Inflammatory macrophage treated with lipopolysaccharide for 1 hour (primary cell): Measurements from ENCODE around the gene ATN1.
"Not testable (repeated sequence)": the region's sequence is repeated elsewhere in the genome, so short reads cannot be mapped to it uniquely, and the experiment has no call there.

Experiments used
- DNase-seq, 2 donors: peaks; one replicate each; pipeline ENCODE4 v3.0.0-alpha.2; 2020 to 2022

The ATN1 gene

DNA sequence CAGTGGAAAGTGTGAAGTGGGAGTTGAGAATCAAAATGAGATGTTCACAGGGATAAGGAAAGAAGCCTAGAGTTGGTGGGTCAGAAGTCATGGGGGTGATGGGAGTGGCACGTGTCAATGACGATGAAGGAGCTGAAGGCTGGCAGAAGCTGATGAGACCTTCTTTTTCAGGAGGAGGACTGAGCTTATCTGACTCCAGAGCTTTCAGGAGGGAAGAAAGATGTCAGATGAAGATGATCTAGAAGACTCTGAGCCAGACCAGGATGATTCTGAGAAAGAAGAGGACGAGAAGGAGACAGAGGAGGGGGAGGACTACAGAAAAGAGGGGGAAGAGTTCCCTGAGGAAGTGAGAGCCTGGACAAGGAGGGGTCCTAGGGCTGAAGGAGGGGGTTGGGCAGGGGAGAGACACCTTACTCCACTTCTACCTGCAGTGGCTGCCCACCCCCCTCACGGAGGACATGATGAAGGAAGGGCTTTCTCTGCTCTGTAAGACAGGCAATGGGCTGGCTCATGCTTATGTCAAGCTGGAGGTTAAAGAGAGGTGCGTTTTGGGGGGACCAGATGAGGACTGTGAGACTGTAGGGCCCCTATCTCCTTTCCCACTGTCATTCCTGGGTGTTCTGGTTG lies 22.2 kb upstream of the ATN1 start:
- DNase-seq, result no peak

DNA sequence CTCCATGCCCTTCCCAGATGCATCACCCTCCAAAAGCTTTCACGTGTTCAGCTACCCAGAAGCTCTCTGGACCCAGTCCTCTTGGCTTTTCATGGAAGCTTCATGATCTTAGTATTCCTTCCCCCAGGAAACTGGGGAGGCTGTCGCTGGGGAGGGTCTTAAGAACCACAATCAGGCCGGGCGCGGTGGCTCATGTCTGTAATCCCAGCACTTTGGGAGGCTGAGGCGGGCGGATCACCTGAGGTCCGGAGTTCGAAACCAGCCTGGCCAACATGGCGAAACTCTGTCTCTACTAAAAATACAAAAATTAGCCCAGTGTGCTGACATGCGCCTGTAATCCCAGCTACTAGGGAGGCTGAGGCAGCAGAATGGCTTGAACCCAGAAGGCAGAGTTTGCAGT lies 19.6 kb upstream of the ATN1 start:
- DNase-seq, result not testable (repeated sequence)

DNA sequence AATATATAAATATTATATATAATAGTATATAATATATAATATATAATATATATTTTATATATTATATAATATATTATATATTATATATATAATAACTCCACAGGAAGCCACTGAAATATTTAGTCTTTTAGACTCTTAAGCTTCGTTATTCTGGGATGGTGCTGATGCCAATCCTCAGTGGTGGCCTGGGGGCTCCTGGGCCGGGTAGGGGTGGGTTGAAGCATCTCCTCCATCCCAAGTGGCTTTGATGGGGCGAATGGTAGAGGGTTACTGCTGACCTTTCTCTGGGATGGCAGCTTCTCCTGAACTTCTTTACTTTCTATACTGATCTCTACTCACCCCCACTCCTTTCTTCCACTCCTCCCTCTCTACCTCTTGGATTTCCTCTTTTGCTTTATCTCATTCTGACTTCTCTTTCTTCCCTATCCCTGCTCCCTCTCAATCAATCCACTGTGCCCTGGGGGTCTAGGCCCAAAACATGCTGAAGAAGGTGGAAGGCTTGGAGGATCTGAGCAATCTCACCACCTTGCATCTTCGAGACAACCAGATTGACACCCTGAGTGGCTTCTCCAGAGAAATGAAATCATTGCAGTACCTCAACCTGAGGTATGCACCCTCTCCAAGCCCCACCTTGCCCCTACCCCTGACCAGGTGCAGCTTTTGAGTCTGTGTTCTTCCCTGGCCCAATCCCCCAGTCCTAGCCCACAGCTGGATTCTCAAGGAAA lies 18.2 kb upstream of the ATN1 start:
- no peak for DNase-seq

DNA sequence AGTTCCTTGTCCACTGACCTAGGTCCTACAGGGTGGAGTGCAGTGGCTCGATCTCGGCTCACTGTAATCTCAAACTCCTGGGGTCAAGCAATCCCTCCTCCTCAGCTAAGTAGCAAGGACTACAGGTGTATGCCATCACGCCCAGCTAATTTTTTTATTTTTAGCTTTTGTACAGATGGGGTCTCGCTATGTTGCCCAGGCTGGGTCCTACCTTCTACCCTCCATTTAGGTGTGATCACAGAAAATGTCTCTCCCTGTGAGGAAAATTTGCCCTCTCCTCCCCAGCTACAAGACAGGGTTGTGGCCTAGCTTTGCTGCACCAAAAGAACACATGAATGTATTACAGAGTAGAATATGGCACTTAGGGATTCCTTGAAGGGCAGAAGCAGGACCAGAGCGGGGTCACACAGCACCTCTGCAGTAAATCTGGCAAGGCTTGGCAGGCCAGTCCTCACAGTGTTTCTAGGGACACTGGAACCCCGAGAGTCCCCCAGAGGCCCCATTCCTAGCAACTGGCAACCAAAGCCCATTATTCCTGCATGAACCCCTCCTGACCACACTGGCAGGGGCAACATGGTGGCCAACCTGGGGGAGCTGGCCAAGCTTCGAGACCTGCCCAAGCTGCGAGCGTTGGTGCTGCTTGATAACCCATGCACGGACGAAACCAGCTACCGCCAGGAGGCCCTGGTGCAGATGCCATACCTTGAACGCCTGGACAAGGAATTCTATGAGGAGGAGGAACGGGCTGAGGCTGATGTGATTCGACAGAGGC lies 15.4 kb upstream of the ATN1 start:
- DNase-seq, result no peak

DNA sequence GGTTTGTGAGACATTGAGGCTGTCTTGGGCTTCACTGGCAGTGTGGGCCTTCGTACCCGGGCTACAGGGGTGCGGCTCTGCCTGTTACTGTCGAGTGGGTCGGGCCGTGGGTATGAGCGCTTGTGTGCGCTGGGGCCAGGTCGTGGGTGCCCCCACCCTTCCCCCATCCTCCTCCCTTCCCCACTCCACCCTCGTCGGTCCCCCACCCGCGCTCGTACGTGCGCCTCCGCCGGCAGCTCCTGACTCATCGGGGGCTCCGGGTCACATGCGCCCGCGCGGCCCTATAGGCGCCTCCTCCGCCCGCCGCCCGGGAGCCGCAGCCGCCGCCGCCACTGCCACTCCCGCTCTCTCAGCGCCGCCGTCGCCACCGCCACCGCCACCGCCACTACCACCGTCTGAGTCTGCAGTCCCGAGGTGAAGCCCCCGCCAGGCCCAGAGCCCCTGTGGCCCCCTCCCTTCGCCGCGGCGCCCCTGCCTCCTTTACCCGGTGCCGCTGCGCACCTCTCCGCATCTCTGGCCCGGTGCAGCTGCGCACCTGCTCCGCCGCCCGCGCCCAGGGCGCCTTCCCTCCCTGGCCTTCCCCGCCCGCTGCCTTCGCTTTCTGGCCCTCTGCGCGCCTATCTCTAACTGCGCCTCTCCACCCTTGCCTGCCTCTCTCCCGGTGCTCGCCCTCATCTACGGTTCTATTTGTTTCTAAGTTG lies 13.4 kb upstream of the ATN1 start, which contains the start of gene ENO2:
Gene ENO2 (plus strand): TSS at position 335 of the 701 bp plus-strand sequence. CDS start 1,253 bp downstream, outside the sequence.
- peak; percentile 42 to 46 for DNase-seq

DNA sequence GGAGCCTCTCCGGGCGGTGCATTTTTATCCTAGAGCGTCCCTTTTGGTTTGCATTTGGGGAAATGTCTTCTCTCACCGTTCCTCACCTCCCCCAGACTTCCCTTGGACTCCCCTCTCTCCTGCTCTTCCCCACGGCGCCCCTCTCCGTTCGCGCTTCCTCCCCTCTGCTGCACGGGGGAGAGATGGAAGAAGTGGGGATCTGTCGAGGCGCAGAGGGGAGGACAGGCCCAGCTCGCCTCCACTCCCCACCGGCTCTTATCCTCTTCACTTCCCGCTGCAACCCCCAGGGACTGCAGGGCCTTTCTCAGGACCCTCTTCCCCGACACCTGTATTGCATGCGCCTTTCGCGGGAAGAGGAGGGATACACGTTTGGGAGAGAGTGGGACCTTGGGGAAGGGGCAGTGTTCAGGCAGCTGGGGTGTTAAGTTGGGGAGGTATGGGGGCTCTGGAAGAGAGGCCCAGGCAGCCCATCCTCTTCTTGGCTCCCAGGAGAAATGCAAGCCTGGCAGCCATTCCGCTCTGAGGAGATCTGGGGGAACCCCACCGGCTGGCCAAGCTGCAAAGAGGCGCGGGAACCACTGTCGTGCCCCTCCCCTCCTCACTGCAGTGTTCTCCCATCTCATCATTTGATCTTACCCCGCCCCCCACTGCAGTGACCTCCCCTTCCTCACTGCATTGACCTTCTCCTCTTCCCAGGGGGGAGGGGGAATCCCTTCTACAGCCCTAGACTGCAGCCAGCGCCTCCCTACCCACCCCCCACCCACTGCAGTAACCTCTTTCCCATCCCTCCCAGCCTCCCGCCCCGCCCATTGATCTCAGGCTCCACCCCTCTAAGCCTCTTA lies 12.6 kb upstream of the ATN1 start:
- DNase-seq, result no peak

DNA sequence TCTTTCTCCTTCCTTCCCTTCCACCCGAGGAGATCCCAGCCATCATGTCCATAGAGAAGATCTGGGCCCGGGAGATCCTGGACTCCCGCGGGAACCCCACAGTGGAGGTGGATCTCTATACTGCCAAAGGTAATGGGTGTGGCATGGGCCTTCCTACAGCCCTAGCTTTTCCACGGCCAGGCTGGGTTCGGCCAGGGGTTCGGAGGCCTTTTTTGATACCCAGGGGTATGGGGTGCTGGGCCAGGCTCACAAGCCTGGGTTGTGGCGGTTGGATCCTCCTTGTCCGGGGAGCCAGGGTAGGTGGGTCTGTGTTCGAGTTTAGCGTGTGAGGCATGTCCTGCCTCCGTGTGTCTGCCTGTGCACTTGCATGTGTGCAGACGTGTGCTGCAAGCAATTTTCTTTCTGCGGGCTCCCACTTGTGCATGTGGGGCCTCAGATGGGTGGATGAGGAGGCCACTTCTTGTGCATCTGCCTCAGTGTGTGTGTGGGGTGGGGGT lies 11.9 kb upstream of the ATN1 start:
- DNase-seq, result no peak

DNA sequence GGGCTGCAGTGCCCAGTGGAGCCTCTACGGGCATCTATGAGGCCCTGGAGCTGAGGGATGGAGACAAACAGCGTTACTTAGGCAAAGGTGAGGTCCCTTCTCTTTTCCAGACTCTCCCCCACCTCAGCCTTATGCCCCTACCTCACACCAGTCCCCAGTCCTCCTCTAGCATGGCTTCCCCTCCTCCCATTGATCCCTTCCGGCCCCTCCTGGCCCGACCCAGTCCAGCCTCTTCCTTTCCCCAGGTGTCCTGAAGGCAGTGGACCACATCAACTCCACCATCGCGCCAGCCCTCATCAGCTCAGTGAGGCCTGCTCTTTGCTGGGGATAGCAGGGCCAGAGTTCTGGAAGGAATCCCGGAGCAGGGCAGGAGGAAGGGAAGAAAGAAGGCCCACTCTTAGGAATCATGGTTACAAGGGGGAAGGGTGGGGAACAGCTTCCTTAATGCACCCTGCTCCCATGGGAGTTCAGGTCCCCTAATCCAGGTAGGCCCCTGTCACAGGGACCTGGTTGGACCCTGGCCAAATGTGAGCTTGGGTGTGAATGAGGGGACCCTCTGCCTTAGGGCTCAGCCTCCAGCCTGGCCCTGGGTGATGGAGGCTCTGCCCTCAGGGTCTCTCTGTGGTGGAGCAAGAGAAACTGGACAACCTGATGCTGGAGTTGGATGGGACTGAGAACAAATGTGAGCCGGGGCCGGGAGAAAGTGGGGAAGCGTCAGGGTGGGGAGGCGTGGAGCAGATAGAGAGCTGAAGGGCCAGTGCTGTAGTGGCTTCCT lies 11.1 kb upstream of the ATN1 start:
- DNase-seq, result no peak

DNA sequence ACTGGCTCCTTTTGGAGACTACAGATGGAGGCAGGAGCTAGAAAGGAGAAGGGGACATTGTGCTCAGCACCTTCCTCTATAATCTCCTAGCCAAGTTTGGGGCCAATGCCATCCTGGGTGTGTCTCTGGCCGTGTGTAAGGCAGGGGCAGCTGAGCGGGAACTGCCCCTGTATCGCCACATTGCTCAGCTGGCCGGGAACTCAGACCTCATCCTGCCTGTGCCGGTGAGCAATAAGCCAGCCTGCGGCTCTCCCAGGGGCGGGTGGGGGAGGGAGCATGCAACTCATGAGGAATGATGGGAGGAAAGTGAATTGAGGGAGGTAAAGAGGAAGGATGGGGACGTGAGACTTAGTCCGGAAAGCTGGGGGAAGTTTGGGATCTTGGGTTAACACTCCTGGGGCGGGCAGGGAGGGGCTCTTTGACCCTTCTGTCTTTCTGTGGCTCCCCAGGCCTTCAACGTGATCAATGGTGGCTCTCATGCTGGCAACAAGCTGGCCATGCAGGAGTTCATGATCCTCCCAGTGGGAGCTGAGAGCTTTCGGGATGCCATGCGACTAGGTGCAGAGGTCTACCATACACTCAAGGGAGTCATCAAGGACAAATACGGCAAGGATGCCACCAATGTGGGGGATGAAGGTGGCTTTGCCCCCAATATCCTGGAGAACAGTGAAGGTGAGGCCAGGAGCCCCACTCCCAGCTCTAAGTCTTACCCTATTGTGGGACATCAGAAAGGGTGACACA lies 10.1 kb upstream of the ATN1 start:
- DNase-seq, result no peak

DNA sequence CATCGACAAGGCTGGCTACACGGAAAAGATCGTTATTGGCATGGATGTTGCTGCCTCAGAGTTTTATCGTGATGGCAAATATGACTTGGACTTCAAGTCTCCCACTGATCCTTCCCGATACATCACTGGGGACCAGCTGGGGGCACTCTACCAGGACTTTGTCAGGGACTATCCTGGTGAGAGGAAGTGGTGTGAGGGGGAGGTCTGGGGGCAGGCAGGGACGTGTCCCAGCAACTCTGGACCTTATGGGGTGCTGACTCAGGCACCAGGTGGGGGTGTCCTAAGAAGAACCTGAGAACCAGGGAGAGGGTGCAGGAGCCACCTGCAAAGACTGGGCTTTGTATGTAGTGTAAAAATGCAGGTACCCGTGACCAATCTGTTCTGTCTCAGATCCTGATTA lies 8.2 kb upstream of the ATN1 start:
- DNase-seq, result no peak

DNA sequence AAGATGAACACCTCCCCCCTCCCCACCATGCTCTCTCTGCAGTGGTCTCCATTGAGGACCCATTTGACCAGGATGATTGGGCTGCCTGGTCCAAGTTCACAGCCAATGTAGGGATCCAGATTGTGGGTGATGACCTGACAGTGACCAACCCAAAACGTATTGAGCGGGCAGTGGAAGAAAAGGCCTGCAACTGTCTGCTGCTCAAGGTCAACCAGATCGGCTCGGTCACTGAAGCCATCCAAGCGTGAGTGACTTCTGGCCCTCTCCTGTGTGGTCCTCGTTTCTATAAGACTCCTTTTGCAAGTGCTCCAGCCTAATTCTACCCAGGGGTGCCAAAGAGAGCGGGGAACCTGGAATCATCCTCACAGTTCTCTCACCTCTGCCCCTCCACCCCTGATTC lies 6.2 kb upstream of the ATN1 start:
- no peak for DNase-seq

DNA sequence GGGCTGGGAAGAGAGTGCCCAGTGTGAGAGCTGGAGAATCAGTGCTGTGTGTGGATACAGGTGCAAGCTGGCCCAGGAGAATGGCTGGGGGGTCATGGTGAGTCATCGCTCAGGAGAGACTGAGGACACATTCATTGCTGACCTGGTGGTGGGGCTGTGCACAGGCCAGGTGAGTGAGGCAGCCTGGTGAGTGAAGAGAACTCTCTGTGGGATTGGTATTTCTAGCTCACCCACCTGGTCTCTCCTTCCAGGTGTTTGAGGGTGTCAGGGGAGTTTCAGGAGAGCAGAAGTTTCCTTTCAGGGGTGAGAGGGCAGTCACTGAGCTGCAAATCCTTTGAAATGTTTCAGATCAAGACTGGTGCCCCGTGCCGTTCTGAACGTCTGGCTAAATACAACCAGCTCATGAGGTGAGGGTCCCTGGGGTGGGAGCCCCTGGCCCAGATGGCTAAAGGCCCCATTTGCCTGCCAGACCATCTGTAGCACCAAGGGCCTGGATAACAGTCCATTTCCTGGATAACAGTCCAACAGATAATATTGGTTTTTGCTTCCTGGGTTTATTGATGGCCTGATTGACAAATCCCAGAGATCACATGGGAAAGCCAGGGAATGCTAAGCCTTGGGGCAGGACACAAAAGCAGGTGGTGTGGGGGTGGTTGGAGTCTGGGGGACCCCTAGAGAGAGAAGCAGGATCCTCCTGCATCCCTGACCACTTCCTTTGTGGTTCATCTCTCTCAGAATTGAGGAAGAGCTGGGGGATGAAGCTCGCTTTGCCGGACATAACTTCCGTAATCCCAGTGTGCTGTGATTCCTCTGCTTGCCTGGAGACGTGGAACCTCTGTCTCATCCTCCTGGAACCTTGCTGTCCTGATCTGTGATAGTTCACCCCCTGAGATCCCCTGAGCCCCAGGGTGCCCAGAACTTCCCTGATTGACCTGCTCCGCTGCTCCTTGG lies 5.5 kb upstream of the ATN1 start:
- peak; percentile 39 to 52 for DNase-seq

DNA sequence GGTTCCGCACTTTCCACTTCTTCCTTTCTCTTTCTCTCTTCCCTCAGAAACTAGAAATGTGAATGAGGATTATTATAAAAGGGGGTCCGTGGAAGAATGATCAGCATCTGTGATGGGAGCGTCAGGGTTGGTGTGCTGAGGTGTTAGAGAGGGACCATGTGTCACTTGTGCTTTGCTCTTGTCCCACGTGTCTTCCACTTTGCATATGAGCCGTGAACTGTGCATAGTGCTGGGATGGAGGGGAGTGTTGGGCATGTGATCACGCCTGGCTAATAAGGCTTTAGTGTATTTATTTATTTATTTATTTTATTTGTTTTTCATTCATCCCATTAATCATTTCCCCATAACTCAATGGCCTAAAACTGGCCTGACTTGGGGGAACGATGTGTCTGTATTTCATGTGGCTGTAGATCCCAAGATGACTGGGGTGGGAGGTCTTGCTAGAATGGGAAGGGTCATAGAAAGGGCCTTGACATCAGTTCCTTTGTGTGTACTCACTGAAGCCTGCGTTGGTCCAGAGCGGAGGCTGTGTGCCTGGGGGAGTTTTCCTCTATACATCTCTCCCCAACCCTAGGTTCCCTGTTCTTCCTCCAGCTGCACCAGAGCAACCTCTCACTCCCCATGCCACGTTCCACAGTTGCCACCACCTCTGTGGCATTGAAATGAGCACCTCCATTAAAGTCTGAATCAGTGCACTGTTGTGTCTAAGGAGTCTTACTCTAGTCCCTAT lies 4.6 kb upstream of the ATN1 start:
- DNase-seq, result no peak

DNA sequence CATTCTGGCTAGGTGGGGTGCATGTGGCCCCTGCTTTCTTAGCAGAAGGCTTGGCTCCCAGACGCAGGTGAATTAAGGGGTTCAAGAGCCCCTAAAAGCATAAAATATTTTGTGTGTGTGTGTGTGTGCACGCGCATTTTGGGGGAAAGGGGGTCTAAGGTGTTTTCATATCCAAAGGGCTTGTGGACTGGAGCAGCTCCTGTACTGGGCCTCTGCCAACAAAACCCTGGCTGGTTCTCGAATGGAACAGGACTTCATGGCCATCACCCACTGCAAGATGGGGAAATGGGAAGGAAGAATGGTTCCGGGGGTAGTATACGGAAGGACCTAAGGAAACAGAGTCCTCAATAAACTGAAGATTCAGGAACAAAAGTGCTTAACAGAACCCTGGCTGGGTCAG lies 3.9 kb upstream of the ATN1 start:
- no peak for DNase-seq

DNA sequence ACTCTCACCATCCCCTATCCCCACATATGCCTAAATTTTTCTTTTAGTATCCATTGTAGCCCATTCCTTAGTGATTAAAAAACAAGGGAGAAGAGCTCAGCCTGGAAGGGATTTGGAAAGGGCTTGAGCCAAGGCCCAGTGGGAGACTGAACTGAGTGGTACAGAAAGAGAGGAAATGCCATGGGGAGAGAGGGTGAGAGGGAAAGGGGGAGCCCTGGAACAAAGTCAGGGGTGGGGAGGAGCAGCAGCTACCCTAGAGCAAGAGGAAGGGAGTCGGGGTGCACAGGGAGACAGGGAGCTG lies 2.6 kb upstream of the ATN1 start:
- no peak for DNase-seq

DNA sequence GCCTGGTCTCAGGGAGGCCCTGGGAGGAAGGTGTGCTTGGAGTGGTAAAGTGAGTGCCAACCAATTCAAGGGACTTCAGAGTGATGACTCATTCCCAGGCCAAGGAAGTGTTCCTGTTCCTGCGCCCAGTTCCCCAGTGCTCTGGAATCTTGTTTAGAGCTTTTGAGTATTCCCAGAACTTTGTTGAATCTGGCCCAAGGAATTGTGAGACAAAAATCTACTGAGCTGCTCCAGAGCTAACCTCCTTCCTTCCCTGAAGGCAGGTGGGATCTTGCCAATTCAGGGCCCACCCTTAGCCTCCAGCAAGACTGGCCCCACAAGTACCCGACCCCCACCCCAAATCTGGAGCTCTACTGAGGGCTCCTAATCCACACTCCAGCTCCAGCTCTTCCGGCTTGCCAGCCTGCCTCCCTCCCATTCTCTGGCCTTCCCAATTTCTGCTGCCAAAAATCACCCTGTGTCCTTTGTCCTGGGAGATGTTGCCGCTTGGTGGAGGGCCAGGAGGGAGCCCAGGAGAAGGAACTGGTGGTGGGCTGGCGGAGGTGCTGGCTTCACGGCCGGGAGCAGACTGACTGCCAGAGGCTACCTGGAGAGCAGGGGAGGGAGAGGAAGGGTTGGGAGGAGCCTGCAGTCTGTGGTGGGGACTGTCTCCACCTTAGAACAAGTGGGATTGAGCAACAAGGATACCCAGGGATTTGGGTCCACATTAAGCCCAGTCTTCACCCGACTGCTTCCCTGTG lies 2.0 kb upstream of the ATN1 start:
- DNase-seq, result no peak

DNA sequence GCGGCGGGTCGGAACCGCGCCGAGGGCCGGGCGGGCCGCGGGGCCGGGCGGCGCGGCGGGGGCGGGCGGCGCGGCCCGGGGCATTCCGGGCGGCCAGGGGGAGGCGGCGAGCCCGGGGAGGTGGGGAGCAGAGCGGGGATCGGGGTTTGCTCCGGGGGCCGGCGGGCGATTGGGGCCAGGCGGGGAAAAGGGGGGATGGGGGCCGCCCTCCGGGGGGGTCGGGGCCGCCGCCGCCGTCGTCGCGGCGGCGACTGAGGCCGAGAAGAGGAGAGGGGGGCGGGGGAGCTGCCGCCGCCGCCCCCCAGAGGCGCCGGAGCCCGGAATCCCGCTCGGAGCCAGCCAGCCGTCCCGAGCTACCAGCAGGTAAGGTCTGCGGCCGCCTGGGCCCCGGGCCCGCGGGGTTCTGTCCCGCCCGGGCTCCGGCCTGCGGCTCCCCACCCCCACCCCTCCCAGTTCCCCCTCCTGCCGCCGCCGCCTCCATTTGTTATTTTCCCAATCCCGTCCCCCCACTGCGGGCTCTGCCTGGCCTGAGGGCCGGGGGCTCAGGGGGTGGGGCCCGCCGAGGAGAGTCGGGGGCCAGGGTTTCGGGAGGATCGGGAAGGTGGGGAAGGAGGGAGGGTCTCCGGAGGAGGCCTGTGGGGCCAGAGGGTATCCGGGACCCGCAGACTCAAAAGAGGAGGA lies 403 bp downstream of the ATN1 start:
- no peak for DNase-seq
